Omental fat pad (tissue), 4 donors: ENCODE data around the gene FANCG. TPM values are rescaled to one million over a fixed set of nuclear protein-coding genes. Genes with fewer than 3 reads are reported as not detected.

Experiments
- ATAC-seq: fragments of 150-250 bp; one replicate; pipeline ENCODE4 v1.9.1; 2016; ENCODE audit warnings: mild to moderate bottlenecking, moderate library complexity; ENCODE audit not compliant: low FRiP score
- DNase-seq: peaks from one replicate; pipeline ENCODE4 v3.0.0-alpha.2; 2019; ENCODE audit warnings: low spot score
- total RNA-seq, 4 donors: library from RNA; depleted of rRNA; stranded (reverse); fragments of >200 nt; gene quantifications; one replicate each; pipeline ENCODE4 v1.1.0, GENCODE V29; 2016
- TF ChIP-seq, protein P1 (sequence below), 3 donors: fragments of 450-650 bp; IDR thresholded peaks; one replicate each; pipeline ENCODE4 v1.5.1; 2016 to 2017; ENCODE audit warnings: antibody characterized with exemption in 3 of 3, mild to moderate bottlenecking in 3 of 3, moderate library complexity in 2 of 3

Gene FANCG
- total RNA-seq, 4 donors from 2014 or later = 8.1 to 20.0 (median 14.1) TPM

DNA sequence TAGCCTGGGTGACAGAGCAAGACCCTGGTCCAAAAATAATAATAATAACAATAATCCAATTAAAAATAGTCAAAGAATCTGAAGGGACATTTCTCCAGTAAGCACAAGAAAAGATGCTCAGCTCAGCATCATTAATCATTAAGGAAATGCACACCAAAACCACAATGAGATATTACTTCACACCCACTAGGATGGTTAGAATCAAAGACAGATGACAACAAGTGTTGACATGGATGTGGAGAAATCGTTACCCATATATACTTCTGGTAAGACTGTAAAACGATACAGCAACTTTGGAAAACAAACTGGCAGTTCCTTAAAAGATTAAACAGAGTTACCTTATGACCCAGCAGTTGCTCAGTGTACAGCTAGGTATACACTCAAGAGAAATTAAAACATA is 5.3 kb upstream of the FANCG start:
- TF ChIP-seq, protein P1, sequence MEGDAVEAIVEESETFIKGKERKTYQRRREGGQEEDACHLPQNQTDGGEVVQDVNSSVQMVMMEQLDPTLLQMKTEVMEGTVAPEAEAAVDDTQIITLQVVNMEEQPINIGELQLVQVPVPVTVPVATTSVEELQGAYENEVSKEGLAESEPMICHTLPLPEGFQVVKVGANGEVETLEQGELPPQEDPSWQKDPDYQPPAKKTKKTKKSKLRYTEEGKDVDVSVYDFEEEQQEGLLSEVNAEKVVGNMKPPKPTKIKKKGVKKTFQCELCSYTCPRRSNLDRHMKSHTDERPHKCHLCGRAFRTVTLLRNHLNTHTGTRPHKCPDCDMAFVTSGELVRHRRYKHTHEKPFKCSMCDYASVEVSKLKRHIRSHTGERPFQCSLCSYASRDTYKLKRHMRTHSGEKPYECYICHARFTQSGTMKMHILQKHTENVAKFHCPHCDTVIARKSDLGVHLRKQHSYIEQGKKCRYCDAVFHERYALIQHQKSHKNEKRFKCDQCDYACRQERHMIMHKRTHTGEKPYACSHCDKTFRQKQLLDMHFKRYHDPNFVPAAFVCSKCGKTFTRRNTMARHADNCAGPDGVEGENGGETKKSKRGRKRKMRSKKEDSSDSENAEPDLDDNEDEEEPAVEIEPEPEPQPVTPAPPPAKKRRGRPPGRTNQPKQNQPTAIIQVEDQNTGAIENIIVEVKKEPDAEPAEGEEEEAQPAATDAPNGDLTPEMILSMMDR (IDR thresholded peaks at IDR 0.05) = no peak
- ATAC-seq (no peak), DNase-seq (no peak)

DNA sequence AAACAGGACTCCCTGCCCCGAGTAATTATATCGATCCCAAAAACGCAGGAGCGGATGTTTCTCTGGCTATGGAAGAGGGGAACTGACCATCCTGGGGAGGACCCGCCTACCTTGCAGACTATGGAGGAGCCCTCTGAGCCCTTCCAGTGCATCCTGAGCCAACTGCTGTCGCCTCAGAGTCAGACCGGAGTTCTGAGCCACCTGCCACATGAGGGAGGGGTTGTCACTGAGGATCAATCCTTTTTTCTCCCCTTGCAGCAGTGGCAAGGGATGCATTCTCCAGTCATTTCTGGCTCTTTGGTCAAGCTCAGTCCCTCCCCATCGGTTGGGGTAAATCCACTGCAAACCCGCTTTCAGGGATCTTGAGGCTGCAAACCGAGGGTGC is 709 bp downstream of the FANCG start:
- TF ChIP-seq, protein P1 (IDR thresholded peaks at IDR 0.05) = no peak
- ATAC-seq = no peak
- no peak for DNase-seq

DNA sequence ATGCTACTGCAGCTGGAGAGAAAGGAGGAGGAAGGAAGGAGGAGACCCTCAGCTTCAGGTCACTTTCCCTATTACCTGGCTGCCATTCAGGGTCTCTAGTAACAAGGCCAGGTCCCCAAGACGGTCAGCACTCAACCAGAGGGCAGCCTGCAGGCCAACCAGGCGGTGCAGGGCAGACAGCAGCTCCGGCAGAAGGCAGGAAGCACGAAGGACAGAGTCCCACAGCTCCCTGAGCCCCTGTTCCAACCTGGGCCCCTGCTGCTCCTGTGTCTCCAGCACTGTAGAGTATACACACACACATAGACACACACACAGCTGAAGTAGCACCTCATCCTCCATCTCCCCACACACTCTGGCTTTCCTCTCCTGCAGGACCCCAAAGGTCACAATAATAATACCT is 1.7 kb downstream of the FANCG start:
- ATAC-seq (no peak), DNase-seq (no peak)
- TF ChIP-seq, protein P1 (IDR thresholded peaks at IDR 0.05) = no peak

DNA sequence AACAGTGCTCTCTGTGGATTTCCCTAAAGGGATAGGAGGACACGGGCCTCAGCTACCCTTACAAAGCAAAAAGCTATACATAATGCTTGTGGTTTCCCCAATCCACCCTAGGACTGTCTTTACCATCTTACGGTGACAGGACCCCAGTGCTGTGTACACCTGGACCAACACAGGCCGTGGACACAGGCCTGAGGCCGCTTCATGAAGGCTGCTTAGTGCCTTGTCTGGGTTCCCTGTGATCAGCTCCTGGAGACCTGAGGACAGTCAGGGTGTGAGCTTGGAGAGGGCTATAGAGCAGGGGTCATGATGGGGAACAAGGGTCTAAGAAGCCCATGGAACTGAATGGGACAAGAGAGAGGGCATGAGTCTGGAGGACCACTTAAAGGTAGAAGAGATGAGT is 2.9 kb downstream of the FANCG start:
- TF ChIP-seq, protein P1 (IDR thresholded peaks at IDR 0.05) = no peak
- DNase-seq (no peak), ATAC-seq (no peak)

DNA sequence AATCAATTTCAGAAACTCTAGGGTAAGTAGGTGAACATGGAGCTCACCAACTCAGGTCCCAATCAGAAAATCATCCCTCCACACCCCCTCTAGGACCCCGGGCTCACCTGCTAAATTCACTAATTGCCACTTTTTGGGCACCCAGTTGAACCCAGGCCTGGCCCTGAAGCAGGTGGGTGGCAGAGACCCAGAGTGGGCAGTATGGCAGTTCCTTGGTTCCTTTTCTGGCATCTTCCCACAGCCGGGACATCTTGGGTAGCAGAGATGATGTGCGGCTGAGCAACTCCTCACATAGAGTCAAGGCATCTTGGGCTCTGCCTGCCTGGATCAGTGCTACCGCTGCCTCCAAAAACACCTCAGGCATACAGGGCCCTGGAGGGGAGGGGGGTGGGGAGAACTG is 4.4 kb downstream of the FANCG start:
- TF ChIP-seq, protein P1 (IDR thresholded peaks at IDR 0.05) = no peak
- no peak for DNase-seq

DNA sequence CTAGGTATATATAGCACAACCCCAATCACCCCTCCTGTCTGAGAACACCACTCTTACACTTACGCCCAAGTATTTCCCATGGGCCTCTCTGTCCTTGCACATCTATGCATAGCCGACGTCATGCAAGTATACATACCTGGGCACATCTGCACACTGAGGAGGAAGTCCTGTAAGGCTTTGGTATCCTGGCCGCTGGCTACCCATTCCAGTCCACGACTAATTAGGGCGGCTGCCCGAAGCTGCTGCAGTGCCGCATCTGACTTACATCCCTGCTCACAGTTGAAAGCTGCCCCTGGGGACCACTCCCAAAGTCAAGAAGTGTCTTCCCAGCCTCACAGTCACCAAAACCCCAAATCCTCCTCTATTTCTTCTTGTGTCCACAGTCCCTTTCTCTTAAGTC is 5.0 kb downstream of the FANCG start:
- DNase-seq = no peak
- TF ChIP-seq, protein P1 (IDR thresholded peaks at IDR 0.05) = no peak
- ATAC-seq = no peak

More for the DNA sequence above, 4.4 kb downstream of the FANCG start:
- ATAC-seq = no peak

DNA sequence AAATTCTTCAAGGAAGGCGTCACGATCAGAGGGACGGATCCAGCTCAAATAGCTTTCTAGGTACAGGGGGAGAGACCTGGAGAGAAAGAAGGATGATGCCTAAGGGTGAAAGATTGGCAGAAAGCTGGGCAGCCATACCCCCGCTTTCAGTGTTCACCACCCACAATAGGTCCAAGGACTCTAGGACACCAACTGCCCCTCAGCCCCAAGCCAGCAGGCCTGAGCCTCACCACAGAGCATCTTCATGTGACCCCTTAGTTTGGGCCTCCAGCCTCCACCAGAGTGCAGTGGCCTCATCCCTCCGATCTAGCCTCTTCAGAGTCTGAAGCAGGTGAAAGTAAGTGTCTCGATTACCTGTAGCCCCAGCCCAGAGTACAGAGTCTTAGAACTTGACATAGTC is 5.6 kb downstream of the FANCG start:
- ATAC-seq = no peak
- TF ChIP-seq, protein P1 (IDR thresholded peaks at IDR 0.05) = no peak
- no peak for DNase-seq
